T-cell (primary cell): ENCODE measurements around the gene LIPE. TPM values are rescaled to one million over a fixed set of nuclear protein-coding genes. Genes with fewer than 3 reads are reported as not detected.

Source experiments
- ATAC-seq, 4 experiments: fragments of 200-7000 bp in 3 of 4; fragments of 150-1000 bp in 1 of 4; cut with Tn5 transposase; replicated peaks in 1 of 4; 1 replicate in 3 of 4; 2 replicates in 1 of 4; pipeline ENCODE4 v1.10.0; 2021; ENCODE audit warnings: moderate library complexity in 3 of 4, mild to moderate bottlenecking in 2 of 4, moderate number of reproducible peaks in 1 of 4
- CTCF ChIA-PET, 2 donors: fragments of 300-600 bp; sonication (Branson Sonifier 250); formaldehyde crosslinking; loops; one replicate each; lab custom pipeline; 2022; ENCODE audit warnings: antibody characterized with exemption in 2 of 2; lab: Charles Lee
- POLR2A ChIA-PET, 2 donors: fragments of 300-600 bp; sonication (Branson Sonifier 250); formaldehyde crosslinking; loops; one replicate each; lab custom pipeline; 2022; ENCODE audit warnings: antibody characterized with exemption in 2 of 2; lab: Charles Lee
- DNase-seq, 35 experiments: peaks; one replicate each; pipeline versions ENCODE4 v3.0.0 to v3.0.0-alpha.2; 2013 to 2023
- H3K27ac ChIP-seq: one replicate; pipeline ENCODE4 v1.5.1; 2013; ENCODE audit warnings: low read length
- H3K27me3 ChIP-seq, 2 experiments: replicated peaks in 1 of 2; 1 replicate in 1 of 2; 2 replicates in 1 of 2; pipeline versions ENCODE4 v1.6.1 to v1.7.0; 2013; ENCODE audit warnings: low read length in 1 of 2, mixed read lengths in 1 of 2; ENCODE audit not compliant: control insufficient read depth in 2 of 2, insufficient read depth in 2 of 2; ENCODE audit errors: extremely low read depth in 1 of 2
- H3K36me3 ChIP-seq, 2 donors: 1 replicate in 1 of 2; 2 replicates in 1 of 2; pipeline versions ENCODE4 v1.6.1 to v1.7.0; 2013; ENCODE audit warnings: low read length in 1 of 2; ENCODE audit not compliant: control insufficient read depth in 2 of 2, insufficient read depth in 1 of 2; ENCODE audit errors: extremely low read depth in 1 of 2
- H3K4me1 ChIP-seq, 2 experiments: 1 replicate in 1 of 2; 2 replicates in 1 of 2; pipeline versions ENCODE4 v1.6.1 to v1.7.0; 2013; ENCODE audit warnings: low read length in 2 of 2, mixed read lengths in 1 of 2; ENCODE audit not compliant: insufficient read depth in 2 of 2, control insufficient read depth in 1 of 2; ENCODE audit errors: extremely low read depth in 1 of 2
- H3K4me3 ChIP-seq, 2 donors: 1 replicate in 1 of 2; 2 replicates in 1 of 2; pipeline versions ENCODE4 v1.5.1 to v1.7.0; 2013; ENCODE audit warnings: mild to moderate bottlenecking in 2 of 2, low read length in 1 of 2, moderate library complexity in 1 of 2; ENCODE audit not compliant: control insufficient read depth in 1 of 2; ENCODE audit errors: extremely low read depth in 1 of 2
- H3K9me3 ChIP-seq: 2 replicates; pipeline ENCODE4 v1.7.0; 2013
- H3K27ac Mint-ChIP-seq, 2 donors: one replicate each; pipeline ENCODE4 v1.8.0; 2020 to 2021; ENCODE audit warnings: mild to moderate bottlenecking in 2 of 2, mixed read lengths in 2 of 2
- H3K27me3 Mint-ChIP-seq, 2 donors: one replicate each; pipeline ENCODE4 v1.8.0; 2021 to 2022; ENCODE audit warnings: mixed read lengths in 2 of 2
- H3K36me3 Mint-ChIP-seq: one replicate; pipeline ENCODE4 v1.8.0; 2021; ENCODE audit warnings: mixed read lengths
- H3K4me1 Mint-ChIP-seq, 3 donors: one replicate each; pipeline ENCODE4 v1.8.0; 2020 to 2022; ENCODE audit warnings: mixed read lengths in 3 of 3, mild to moderate bottlenecking in 1 of 3
- H3K4me3 Mint-ChIP-seq, 3 donors: one replicate each; pipeline ENCODE4 v1.8.0; 2020 to 2022; ENCODE audit warnings: mild to moderate bottlenecking in 3 of 3, mixed read lengths in 3 of 3, moderate library complexity in 3 of 3
- H3K9me3 Mint-ChIP-seq, 3 donors: one replicate each; pipeline ENCODE4 v1.8.0; 2020 to 2022; ENCODE audit warnings: mixed read lengths in 3 of 3
- WGBS: methylation state at CpG from one replicate; pipeline ENCODE4 v1.1.5; 2013; ENCODE audit warnings: missing lambda C conversion rate; ENCODE audit not compliant: insufficient coverage; 5-methylcytosine and 5-hydroxymethylcytosine counted together
- total RNA-seq, 35 experiments: library from RNA in 6 of 35; stranded (reverse) in 6 of 35; fragments of 120-200 nt in 1 of 35; gene quantifications; one replicate each; pipeline versions ENCODE4 v1.2.1 to v1.2.4 and lab custom pipeline; 2013 to 2026

Gene LIPE
- total RNA-seq, 5 donors from 2014 or later (not counting 1 experiment from before 2014, with no cell fraction given), result 16.2 to 44.4 (median 34.8) TPM

- Histone ChIP-seq H3K27me3 (no peaks in the 10 kb centered on the region), H3K36me3 (peaks cover 6 to 18% of the 10 kb centered on the region in 2 donors), H3K27ac (no peak overlapping the region), H3K4me3 (no peak overlapping the region), H3K4me1 (no peaks in the 10 kb centered on the region), H3K9me3 (no peaks in the 10 kb centered on the region)
- Mint-ChIP-seq H3K4me1 (peaks cover 2 to 12% (median 5%) of the 10 kb centered on the region in 3 donors), H3K27me3 (no peaks in the 10 kb centered on the region), H3K27ac (no peak overlapping the region), H3K4me3 (no peak overlapping the region), H3K36me3 (peaks cover 21% of the 10 kb centered on the region), H3K9me3 (no peaks in the 10 kb centered on the region)
- ChIA-PET CTCF (interaction anchor here in 1 of 2 donors (1.0 kb wide), 1 partner anchor 11 kb away, joined by 4 read pairs; no protein-coding TSS in a partner anchor), POLR2A (no interaction called here)
- ATAC-seq (no peak), DNase-seq (no peak)
- WGBS, result 84% methylated on average over 7 of the region's 7 CpGs
Measured at GRCh38 chr19:42412227-42412626, 15.0 kb downstream of the LIPE start.

GRCh38 chr19:42411581-42412178 lies 15.5 kb downstream of the LIPE start:
- Mint-ChIP-seq H3K36me3 (peaks cover 24% of the 10 kb centered on the region), H3K4me3 (no peak overlapping the region), H3K4me1 (peaks cover 2 to 12% (median 5%) of the 10 kb centered on the region in 3 donors), H3K27me3 (no peaks in the 10 kb centered on the region), H3K9me3 (no peaks in the 10 kb centered on the region), H3K27ac (no peak overlapping the region)
- no peak overlapping the region for H3K4me3 ChIP-seq
- CTCF ChIA-PET, result interaction anchor here in 1 of 2 donors (1.0 kb wide), 1 partner anchor 11 kb away, joined by 4 read pairs; no protein-coding TSS in a partner anchor
- WGBS, result 97% methylated on average over 7 of the region's 8 CpGs
- POLR2A ChIA-PET, result no interaction called here
- no peaks in the 10 kb centered on the region for H3K27me3 ChIP-seq
- no peak for DNase-seq
- no peak overlapping the region for H3K27ac ChIP-seq
- H3K36me3 ChIP-seq, result peaks cover 6 to 17% of the 10 kb centered on the region in 2 donors
- H3K4me1 ChIP-seq, result no peaks in the 10 kb centered on the region
- H3K9me3 ChIP-seq, result no peaks in the 10 kb centered on the region
- ATAC-seq, result no peak

GRCh38 chr19:42410371-42410770 lies 16.8 kb downstream of the LIPE start:
- Mint-ChIP-seq H3K4me1 (peaks cover 2 to 12% (median 5%) of the 10 kb centered on the region in 3 donors), H3K4me3 (no peak overlapping the region), H3K27ac (no peak overlapping the region), H3K9me3 (no peaks in the 10 kb centered on the region), H3K27me3 (no peaks in the 10 kb centered on the region), H3K36me3 (peaks cover 26% of the 10 kb centered on the region)
- Histone ChIP-seq H3K36me3 (peaks cover 6 to 17% of the 10 kb centered on the region in 2 donors), H3K9me3 (no peaks in the 10 kb centered on the region), H3K4me3 (no peak overlapping the region), H3K27me3 (no peaks in the 10 kb centered on the region), H3K27ac (no peak overlapping the region), H3K4me1 (no peaks in the 10 kb centered on the region)
- 94% methylated on average over 27 of the region's 30 CpGs for WGBS
- ChIA-PET POLR2A (no interaction called here), CTCF (no interaction called here)
- DNase-seq, result no peak
- ATAC-seq, result no peak

- no peaks in the 10 kb centered on the region for H3K9me3 Mint-ChIP-seq
- 96% methylated on average over 6 of the region's 6 CpGs for WGBS
- H3K4me1 Mint-ChIP-seq, result peaks cover 2 to 12% (median 5%) of the 10 kb centered on the region in 3 donors
- peaks cover 23% of the 10 kb centered on the region for H3K36me3 Mint-ChIP-seq
- no peak overlapping the region for H3K27ac Mint-ChIP-seq
- H3K27me3 Mint-ChIP-seq, result no peaks in the 10 kb centered on the region
- Histone ChIP-seq H3K36me3 (peaks cover 6 to 20% of the 10 kb centered on the region in 2 donors), H3K9me3 (no peaks in the 10 kb centered on the region), H3K4me3 (no peak overlapping the region), H3K27ac (no peak overlapping the region), H3K4me1 (no peaks in the 10 kb centered on the region), H3K27me3 (no peaks in the 10 kb centered on the region)
- DNase-seq (no peak), ATAC-seq (no peak)
- ChIA-PET CTCF (no interaction called here), POLR2A (no interaction called here)
- H3K4me3 Mint-ChIP-seq, result no peak overlapping the region
Measured at GRCh38 chr19:42409477-42409876, 17.7 kb downstream of the LIPE start.

- Histone ChIP-seq H3K4me3 (no peak overlapping the region), H3K36me3 (peaks cover 3 to 19% of the 10 kb centered on the region in 2 donors), H3K27ac (no peak overlapping the region), H3K9me3 (no peaks in the 10 kb centered on the region), H3K4me1 (no peaks in the 10 kb centered on the region), H3K27me3 (no peaks in the 10 kb centered on the region)
- Mint-ChIP-seq H3K36me3 (peaks cover 12% of the 10 kb centered on the region), H3K4me3 (no peak overlapping the region), H3K4me1 (peaks cover 0 to 13% (median 7%) of the 10 kb centered on the region in 3 donors), H3K27me3 (no peaks in the 10 kb centered on the region), H3K27ac (no peak overlapping the region), H3K9me3 (no peaks in the 10 kb centered on the region)
- CTCF ChIA-PET, result no interaction called here
- POLR2A ChIA-PET, result no interaction called here
- DNase-seq (no peak), ATAC-seq (no peak)
- WGBS, result 99% methylated on average over 10 of the region's 10 CpGs
Measured at GRCh38 chr19:42407816-42408175, 19.4 kb downstream of the LIPE start.

- Mint-ChIP-seq H3K9me3 (no peaks in the 10 kb centered on the region), H3K4me1 (peaks cover 2 to 18% (median 10%) of the 10 kb centered on the region in 3 donors), H3K4me3 (no peak overlapping the region), H3K36me3 (peaks cover 12% of the 10 kb centered on the region), H3K27ac (no peak overlapping the region), H3K27me3 (no peaks in the 10 kb centered on the region)
- no peak for DNase-seq
- WGBS, result 96% methylated on average over 16 of the region's 30 CpGs
- Histone ChIP-seq H3K4me1 (peaks cover 0 to 4% of the 10 kb centered on the region in 2 experiments), H3K27me3 (no peaks in the 10 kb centered on the region), H3K9me3 (no peaks in the 10 kb centered on the region), H3K36me3 (peaks cover 3 to 19% of the 10 kb centered on the region in 2 donors), H3K27ac (no peak overlapping the region), H3K4me3 (no peak overlapping the region)
- ATAC-seq, result no peak
- POLR2A ChIA-PET, result no interaction called here
- CTCF ChIA-PET, result no interaction called here
Measured at GRCh38 chr19:42407085-42407815, 19.9 kb downstream of the LIPE start.
